GM12874 (cell line): ENCODE measurements around the gene XG.

Experiments used
- CTCF ChIP-seq: IDR thresholded peaks from 2 replicates; pipeline ENCODE4 v1.5.1; 2011; ENCODE audit warnings: low read depth, mild to moderate bottlenecking, control low read depth, low read length, moderate library complexity; ENCODE audit not compliant: insufficient read depth

Gene XG

DNA sequence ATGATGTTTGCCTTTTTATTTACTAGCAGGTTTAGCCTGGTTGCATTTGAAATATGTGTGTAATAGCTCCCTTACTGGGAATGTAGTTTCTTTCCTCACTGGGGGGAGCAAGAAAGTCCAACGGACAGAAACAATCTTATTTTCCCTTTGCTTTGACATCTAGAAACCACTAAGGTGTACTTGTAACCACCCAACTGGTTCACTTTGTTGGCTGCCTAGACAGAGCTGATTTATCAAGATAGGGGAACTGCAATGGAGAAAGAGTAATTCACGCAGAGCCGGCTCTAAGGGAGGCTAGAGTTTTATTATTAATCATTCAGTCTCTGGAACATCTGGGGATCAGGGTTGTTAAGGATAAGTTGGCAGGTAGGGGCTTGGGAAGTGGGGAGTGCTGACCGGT is 30.3 kb downstream of the XG start:
- no peak for TF ChIP-seq CTCF

GRCh38 chrX:2782778-2783177 is 30.9 kb downstream of the XG start:
- TF ChIP-seq CTCF = no peak

DNA sequence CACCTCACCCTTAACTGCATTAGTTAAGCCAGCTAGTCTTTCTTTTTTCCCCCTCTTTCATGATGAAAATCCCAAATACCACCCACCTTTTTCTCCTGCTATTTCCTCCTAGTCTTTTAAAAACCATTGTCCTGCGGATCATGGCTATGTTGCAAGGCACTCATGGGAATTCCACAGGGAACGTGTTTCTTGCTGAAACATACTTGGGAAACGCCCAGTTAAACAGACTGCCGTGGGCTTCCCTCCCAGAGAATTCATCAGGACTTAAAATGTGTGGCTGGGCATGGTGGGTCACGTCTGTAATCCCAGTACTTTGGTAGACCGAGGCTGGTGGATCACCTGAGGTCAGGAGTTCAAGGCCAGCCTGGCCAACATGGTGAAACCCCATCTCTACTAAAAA is 32.2 kb downstream of the XG start:
- no peak for TF ChIP-seq CTCF

GRCh38 chrX:2785538-2785937 is 33.7 kb downstream of the XG start:
- TF ChIP-seq CTCF = no peak

GRCh38 chrX:2788980-2789379 is 37.1 kb downstream of the XG start:
- no peak for TF ChIP-seq CTCF

GRCh38 chrX:2789569-2789968 is 37.7 kb downstream of the XG start:
- TF ChIP-seq CTCF = no peak

- no peak for TF ChIP-seq CTCF
Observed at GRCh38 chrX:2793752-2794151, 41.9 kb downstream of the XG start.

DNA sequence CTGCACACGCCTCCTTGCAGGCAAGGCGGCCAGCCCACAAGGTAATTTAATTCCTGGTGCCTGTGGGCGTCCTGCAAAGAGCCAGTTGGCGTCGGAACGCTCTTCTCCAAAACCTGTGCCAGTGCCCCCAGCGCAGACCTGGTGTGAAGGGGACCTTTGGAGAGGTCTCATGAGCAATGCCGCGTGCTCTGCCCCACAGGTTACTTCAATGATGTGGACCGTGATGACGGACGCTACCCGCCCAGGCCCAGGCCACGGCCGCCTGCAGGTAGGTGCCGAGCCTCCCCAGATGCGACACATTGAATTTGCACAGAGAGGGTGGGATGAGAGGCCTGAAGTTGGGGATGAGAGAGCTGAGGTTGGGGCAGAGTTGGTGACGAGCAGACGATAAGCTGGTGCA is 42.5 kb downstream of the XG start:
- TF ChIP-seq CTCF = no peak
